ENCODE measurements around the gene ELK1.

ELK1 gene

GRCh38 chrX:47644557-47645091 lies 5.7 kb downstream of the ELK1 start:
- no peak for DNase-seq

GRCh38 chrX:47643926-47644325 lies 6.4 kb downstream of the ELK1 start:
- DNase-seq, result no peak

- DNase-seq, result no peak
These were observed 11.5 kb downstream of the ELK1 start for GRCh38 chrX:47638816-47639215.

- peak; percentile 41 for DNase-seq
These were observed 12.7 kb downstream of the ELK1 start for GRCh38 chrX:47637546-47638195.

GRCh38 chrX:47634871-47635575 lies 15.3 kb downstream of the ELK1 start:
- DNase-seq, result peak; percentile 35

GRCh38 chrX:47633689-47634590 lies 16.4 kb downstream of the ELK1 start:
- no peak for DNase-seq

- no peak for DNase-seq
These were observed 17.7 kb downstream of the ELK1 start for GRCh38 chrX:47632666-47633065.

- DNase-seq, result no peak
These were observed 18.7 kb downstream of the ELK1 start for GRCh38 chrX:47631676-47632075.

- DNase-seq, result no peak
These were observed 20.8 kb downstream of the ELK1 start, which contains the start of gene CFP for GRCh38 chrX:47629419-47630200. Gene CFP (minus strand): TSS chrX:47629930. CDS start chrX:47629844, 86 bp downstream.

GRCh38 chrX:47628982-47629381 lies 21.4 kb downstream of the ELK1 start:
- DNase-seq, result no peak

- no peak for DNase-seq
These were observed 25.0 kb downstream of the ELK1 start for GRCh38 chrX:47625365-47625764.

- DNase-seq, result no peak
These were observed 26.8 kb downstream of the ELK1 start for GRCh38 chrX:47623540-47624027.

GRCh38 chrX:47621851-47622250 lies 28.5 kb downstream of the ELK1 start:
- DNase-seq, result no peak

- no peak for DNase-seq
These were observed 30.1 kb downstream of the ELK1 start for GRCh38 chrX:47620303-47620685.

GRCh38 chrX:47619486-47620302 lies 30.7 kb downstream of the ELK1 start, which contains the start of gene SYN1:
Gene SYN1 (minus strand): TSS chrX:47619857. CDS start chrX:47619728, 129 bp downstream.
- peak; percentile 71 for DNase-seq

GRCh38 chrX:47618923-47619485 lies 31.4 kb downstream of the ELK1 start:
- DNase-seq, result no peak

GRCh38 chrX:47614618-47615017 lies 35.7 kb downstream of the ELK1 start:
- DNase-seq, result no peak

GRCh38 chrX:47613082-47613481 lies 37.3 kb downstream of the ELK1 start:
- DNase-seq, result no peak

GRCh38 chrX:47612418-47612817 lies 37.9 kb downstream of the ELK1 start:
- DNase-seq, result no peak

- no peak for DNase-seq
These were observed 38.4 kb downstream of the ELK1 start for GRCh38 chrX:47611926-47612325.

GRCh38 chrX:47611489-47611888 lies 38.9 kb downstream of the ELK1 start:
- no peak for DNase-seq

Measured in activated CD4-positive, alpha-beta T cell treated with anti-CD3 and anti-CD28 coated beads, Interleukin-2, amount 50 U/mL, for 16 hours (primary cell).